ENCODE results near the gene STX11.

GRCh38 chr6:144104898-144105487 lies 45.3 kb upstream of the STX11 start:
- TF ChIP-seq NFIC (IDR thresholded peaks at IDR 0.05; ENCODE audit: low read length): no peak
- TF ChIP-seq, protein P1, sequence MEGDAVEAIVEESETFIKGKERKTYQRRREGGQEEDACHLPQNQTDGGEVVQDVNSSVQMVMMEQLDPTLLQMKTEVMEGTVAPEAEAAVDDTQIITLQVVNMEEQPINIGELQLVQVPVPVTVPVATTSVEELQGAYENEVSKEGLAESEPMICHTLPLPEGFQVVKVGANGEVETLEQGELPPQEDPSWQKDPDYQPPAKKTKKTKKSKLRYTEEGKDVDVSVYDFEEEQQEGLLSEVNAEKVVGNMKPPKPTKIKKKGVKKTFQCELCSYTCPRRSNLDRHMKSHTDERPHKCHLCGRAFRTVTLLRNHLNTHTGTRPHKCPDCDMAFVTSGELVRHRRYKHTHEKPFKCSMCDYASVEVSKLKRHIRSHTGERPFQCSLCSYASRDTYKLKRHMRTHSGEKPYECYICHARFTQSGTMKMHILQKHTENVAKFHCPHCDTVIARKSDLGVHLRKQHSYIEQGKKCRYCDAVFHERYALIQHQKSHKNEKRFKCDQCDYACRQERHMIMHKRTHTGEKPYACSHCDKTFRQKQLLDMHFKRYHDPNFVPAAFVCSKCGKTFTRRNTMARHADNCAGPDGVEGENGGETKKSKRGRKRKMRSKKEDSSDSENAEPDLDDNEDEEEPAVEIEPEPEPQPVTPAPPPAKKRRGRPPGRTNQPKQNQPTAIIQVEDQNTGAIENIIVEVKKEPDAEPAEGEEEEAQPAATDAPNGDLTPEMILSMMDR (CRISPR knock-in tag; IDR thresholded peaks at IDR 0.05): peak; percentile 84
- TF ChIP-seq MYC (CRISPR knock-in tag; IDR thresholded peaks at IDR 0.05; ENCODE audit: borderline replicate concordance): no peak
- TF ChIP-seq FOXM1 (CRISPR knock-in tag; IDR thresholded peaks at IDR 0.05): no peak
- no peak for TF ChIP-seq POLR2A (IDR thresholded peaks at IDR 0.05; ENCODE audit: insufficient read depth in 1 of 2, low read depth in 2 of 2, low read length in 2 of 2)
- no peak for TF ChIP-seq ZNF670 (CRISPR knock-in tag; IDR thresholded peaks at IDR 0.05; ENCODE audit: borderline replicate concordance)

Data from HepG2 (cell line).